ENCODE data around the gene FAM114A1. TPM values are rescaled to one million over a fixed set of nuclear protein-coding genes. Genes with fewer than 3 reads are reported as not detected.
"Not testable (repeated sequence)": the region's sequence is repeated elsewhere in the genome, so short reads cannot be mapped to it uniquely, and the experiment has no call there.

Gene FAM114A1
- total RNA-seq, 1 donor: 2.2 TPM

GRCh38 chr4:38928568-38928967 lies 61.0 kb downstream of the FAM114A1 start:
- Histone ChIP-seq H3K4me1 (ENCODE audit: insufficient read depth, low read length) (no peaks in the 10 kb centered on the region), H3K27me3 (ENCODE audit: insufficient read depth, low read length) (no peaks in the 10 kb centered on the region), H3K9me3 (ENCODE audit: low read depth, low read length) (no peaks in the 10 kb centered on the region), H3K4me3 (ENCODE audit: low read length) (no peak overlapping the region)

GRCh38 chr4:38928974-38929373 lies 61.4 kb downstream of the FAM114A1 start:
- Histone ChIP-seq H3K9me3 (ENCODE audit: low read depth, low read length) (no peaks in the 10 kb centered on the region), H3K4me1 (ENCODE audit: insufficient read depth, low read length) (no peaks in the 10 kb centered on the region), H3K27me3 (ENCODE audit: insufficient read depth, low read length) (no peaks in the 10 kb centered on the region), H3K4me3 (ENCODE audit: low read length) (no peak overlapping the region)

- no peaks in the 10 kb centered on the region for H3K9me3 ChIP-seq (ENCODE audit: low read depth, low read length)
- H3K4me3 ChIP-seq (ENCODE audit: low read length): no peak overlapping the region
- no peaks in the 10 kb centered on the region for H3K4me1 ChIP-seq (ENCODE audit: insufficient read depth, low read length)
- no peaks in the 10 kb centered on the region for H3K27me3 ChIP-seq (ENCODE audit: insufficient read depth, low read length)
These were observed 62.6 kb downstream of the FAM114A1 start for GRCh38 chr4:38930204-38930603.

- Histone ChIP-seq H3K9me3 (ENCODE audit: low read depth, low read length) (no peaks in the 10 kb centered on the region), H3K4me3 (ENCODE audit: low read length) (no peak overlapping the region), H3K4me1 (ENCODE audit: insufficient read depth, low read length) (no peaks in the 10 kb centered on the region), H3K27me3 (ENCODE audit: insufficient read depth, low read length) (no peaks in the 10 kb centered on the region)
These were observed 63.1 kb downstream of the FAM114A1 start for GRCh38 chr4:38930707-38931106.

- Histone ChIP-seq H3K9me3 (ENCODE audit: low read depth, low read length) (no peaks in the 10 kb centered on the region), H3K4me1 (ENCODE audit: insufficient read depth, low read length) (no peaks in the 10 kb centered on the region), H3K4me3 (ENCODE audit: low read length) (no peak overlapping the region), H3K27me3 (ENCODE audit: insufficient read depth, low read length) (no peaks in the 10 kb centered on the region)
These were observed 63.5 kb downstream of the FAM114A1 start for GRCh38 chr4:38931125-38931524.

GRCh38 chr4:38935391-38936073 lies 67.9 kb downstream of the FAM114A1 start:
- Histone ChIP-seq H3K4me3 (ENCODE audit: low read length) (no peak overlapping the region), H3K27me3 (ENCODE audit: insufficient read depth, low read length) (no peaks in the 10 kb centered on the region), H3K4me1 (ENCODE audit: insufficient read depth, low read length) (no peaks in the 10 kb centered on the region), H3K9me3 (ENCODE audit: low read depth, low read length) (no peaks in the 10 kb centered on the region)

GRCh38 chr4:38939165-38939564 lies 71.6 kb downstream of the FAM114A1 start:
- no peaks in the 10 kb centered on the region for H3K4me1 ChIP-seq (ENCODE audit: insufficient read depth, low read length)
- H3K9me3 ChIP-seq (ENCODE audit: low read depth, low read length): no peaks in the 10 kb centered on the region
- H3K4me3 ChIP-seq (ENCODE audit: low read length): no peak overlapping the region

GRCh38 chr4:38940476-38940875 lies 72.9 kb downstream of the FAM114A1 start:
- no peak overlapping the region for H3K4me3 ChIP-seq (ENCODE audit: low read length)
- H3K4me1 ChIP-seq (ENCODE audit: insufficient read depth, low read length): no peaks in the 10 kb centered on the region

More at GRCh38 chr4:38939165-38939564, 71.6 kb downstream of the FAM114A1 start:
- H3K27me3 ChIP-seq (ENCODE audit: insufficient read depth, low read length): no peaks in the 10 kb centered on the region

GRCh38 chr4:38941906-38942305 lies 74.3 kb downstream of the FAM114A1 start:
- H3K27me3 ChIP-seq (ENCODE audit: insufficient read depth, low read length); H3K4me1 ChIP-seq (ENCODE audit: insufficient read depth, low read length); H3K9me3 ChIP-seq (ENCODE audit: low read depth, low read length); H3K4me3 ChIP-seq (ENCODE audit: low read length): not testable (repeated sequence)

More at GRCh38 chr4:38940476-38940875, 72.9 kb downstream of the FAM114A1 start:
- Histone ChIP-seq H3K27me3 (ENCODE audit: insufficient read depth, low read length) (no peaks in the 10 kb centered on the region), H3K9me3 (ENCODE audit: low read depth, low read length) (no peaks in the 10 kb centered on the region)

- no peak overlapping the region for H3K4me3 ChIP-seq (ENCODE audit: low read length)
- no peaks in the 10 kb centered on the region for H3K9me3 ChIP-seq (ENCODE audit: low read depth, low read length)
- H3K27me3 ChIP-seq (ENCODE audit: insufficient read depth, low read length): no peaks in the 10 kb centered on the region
- no peaks in the 10 kb centered on the region for H3K4me1 ChIP-seq (ENCODE audit: insufficient read depth, low read length)
These were observed 75.7 kb downstream of the FAM114A1 start for GRCh38 chr4:38943343-38943742.

- Histone ChIP-seq H3K27me3 (ENCODE audit: insufficient read depth, low read length) (no peaks in the 10 kb centered on the region), H3K9me3 (ENCODE audit: low read depth, low read length) (no peaks in the 10 kb centered on the region), H3K4me3 (ENCODE audit: low read length) (no peak overlapping the region), H3K4me1 (ENCODE audit: insufficient read depth, low read length) (no peaks in the 10 kb centered on the region)
These were observed 76.8 kb downstream of the FAM114A1 start for GRCh38 chr4:38944440-38944839.

GRCh38 chr4:38946919-38947318 lies 79.3 kb downstream of the FAM114A1 start:
- Histone ChIP-seq H3K4me1 (ENCODE audit: insufficient read depth, low read length) (no peaks in the 10 kb centered on the region), H3K4me3 (ENCODE audit: low read length) (no peak overlapping the region), H3K9me3 (ENCODE audit: low read depth, low read length) (no peaks in the 10 kb centered on the region), H3K27me3 (ENCODE audit: insufficient read depth, low read length) (no peaks in the 10 kb centered on the region)

- no peaks in the 10 kb centered on the region for H3K4me1 ChIP-seq (ENCODE audit: insufficient read depth, low read length)
- H3K27me3 ChIP-seq (ENCODE audit: insufficient read depth, low read length): no peaks in the 10 kb centered on the region
- H3K4me3 ChIP-seq (ENCODE audit: low read length): no peak overlapping the region
- H3K9me3 ChIP-seq (ENCODE audit: low read depth, low read length): no peaks in the 10 kb centered on the region
These were observed 80.9 kb downstream of the FAM114A1 start for GRCh38 chr4:38948551-38948950.

- Histone ChIP-seq H3K4me1 (ENCODE audit: insufficient read depth, low read length) (no peaks in the 10 kb centered on the region), H3K27me3 (ENCODE audit: insufficient read depth, low read length) (no peaks in the 10 kb centered on the region), H3K9me3 (ENCODE audit: low read depth, low read length) (no peaks in the 10 kb centered on the region), H3K4me3 (ENCODE audit: low read length) (no peak overlapping the region)
These were observed 81.9 kb downstream of the FAM114A1 start for GRCh38 chr4:38949411-38950051.

GRCh38 chr4:38950159-38950558 lies 82.6 kb downstream of the FAM114A1 start:
- Histone ChIP-seq H3K4me3 (ENCODE audit: low read length) (no peak overlapping the region), H3K27me3 (ENCODE audit: insufficient read depth, low read length) (no peaks in the 10 kb centered on the region), H3K4me1 (ENCODE audit: insufficient read depth, low read length) (no peaks in the 10 kb centered on the region), H3K9me3 (ENCODE audit: low read depth, low read length) (no peaks in the 10 kb centered on the region)

- Histone ChIP-seq H3K4me1 (ENCODE audit: insufficient read depth, low read length) (no peaks in the 10 kb centered on the region), H3K4me3 (ENCODE audit: low read length) (no peak overlapping the region), H3K27me3 (ENCODE audit: insufficient read depth, low read length) (no peaks in the 10 kb centered on the region), H3K9me3 (ENCODE audit: low read depth, low read length) (no peaks in the 10 kb centered on the region)
These were observed 83.1 kb downstream of the FAM114A1 start for GRCh38 chr4:38950734-38951133.
